GM12878 (cell line): ENCODE measurements around the gene COL4A5. TPM values are rescaled to one million over a fixed set of nuclear protein-coding genes. Genes with fewer than 3 reads are reported as not detected.

Source experiments
- ATAC-seq: fragments of 200-7000 bp; cut with Tn5 transposase; 3 replicates; pipeline ENCODE4 v1.9.1; 2020; ENCODE audit warnings: mild to moderate bottlenecking, moderate library complexity
- BruUV-seq: library from RNA; stranded (reverse); fragments of 400-500 nt; replicated peaks from 2 replicates; lab custom pipeline; 2021; lab: Mats Ljungman, UMichigan
- CTCF ChIA-PET: fragments of 300-600 bp; sonication (Branson Sonifier 250); formaldehyde crosslinking; extraction: SDS; loops from one replicate; lab custom pipeline; 2021; ENCODE audit warnings: inconsistent platforms; lab: Yijun Ruan, JAX
- POLR2A ChIA-PET: fragments of 350-600 bp; formaldehyde crosslinking; extraction: SDS; loops from one replicate; lab custom pipeline; 2021; ENCODE audit warnings: inconsistent platforms; lab: Charles Lee
- RAD21 ChIA-PET: fragments of 300-600 bp; sonication (Branson Sonifier 250); formaldehyde crosslinking; loops from one replicate; lab custom pipeline; 2023; ENCODE audit warnings: antibody characterized with exemption; ENCODE audit not compliant: unreplicated experiment; lab: Charles Lee
- SMC1A ChIA-PET: fragments of 300-600 bp; sonication (Branson Sonifier 250); formaldehyde crosslinking; loops from one replicate; lab custom pipeline; 2023; ENCODE audit not compliant: unreplicated experiment, uncharacterized antibody; lab: Charles Lee
- DNase-seq: peaks from one replicate; pipeline ENCODE4 v3.0.0-alpha.2; 2011; ENCODE audit warnings: low read depth, low spot score
- FAIRE-seq: peaks from 3 replicates; lab custom pipeline; 2011; peaks lifted over from hg19 to GRCh38; lab: Jason Lieb, UNC
- H2AFZ ChIP-seq: 2 replicates; pipeline ENCODE4 v1.6.0; 2011; ENCODE audit warnings: low read depth, low read length, control low read depth; ENCODE audit not compliant: control insufficient read depth
- H3K27ac ChIP-seq: 2 replicates; pipeline ENCODE4 v1.5.1; 2011; ENCODE audit warnings: control low read depth; ENCODE audit not compliant: control insufficient read depth, insufficient read depth
- H3K27me3 ChIP-seq, 2 experiments: replicated peaks in 1 of 2; 2 replicates each; pipeline versions ENCODE4 v1.6.0 to v1.6.1; 2011; ENCODE audit warnings: low read length in 1 of 2; ENCODE audit not compliant: control insufficient read depth in 2 of 2, insufficient read depth in 2 of 2
- H3K36me3 ChIP-seq, 2 experiments: 2 replicates each; pipeline ENCODE4 v1.5.1; 2011; ENCODE audit warnings: low read length in 1 of 2; ENCODE audit not compliant: control insufficient read depth in 2 of 2, insufficient read depth in 2 of 2
- H3K4me1 ChIP-seq: 2 replicates; pipeline ENCODE4 v1.6.1; 2011; ENCODE audit warnings: mild to moderate bottlenecking, low read length, moderate library complexity, mixed read lengths; ENCODE audit not compliant: control insufficient read depth, insufficient read depth
- H3K4me2 ChIP-seq: 2 replicates; pipeline ENCODE4 v1.6.0; 2011; ENCODE audit warnings: control low read depth; ENCODE audit not compliant: control insufficient read depth, insufficient read depth
- H3K4me3 ChIP-seq: fragments of 200-600 bp; sonication (generic); 2 replicates; pipeline ENCODE4 v1.5.1; 2016
- H3K79me2 ChIP-seq: 2 replicates; pipeline ENCODE4 v1.6.0; 2011; ENCODE audit warnings: low read length; ENCODE audit not compliant: control insufficient read depth, insufficient read depth
- H3K9ac ChIP-seq: 2 replicates; pipeline ENCODE4 v1.8.0; 2011; ENCODE audit warnings: low read length, control low read depth, mixed read lengths; ENCODE audit not compliant: control insufficient read depth, insufficient read depth
- H3K9me3 ChIP-seq: replicated peaks from 3 replicates; pipeline ENCODE4 v1.5.1; 2011; ENCODE audit warnings: mild to moderate bottlenecking, low read length; ENCODE audit not compliant: control insufficient read depth, insufficient read depth
- H4K20me1 ChIP-seq: 2 replicates; pipeline ENCODE4 v1.6.0; 2011; ENCODE audit not compliant: control insufficient read depth, insufficient read depth
- BCL11A ChIP-seq: IDR thresholded peaks from 2 replicates; pipeline ENCODE4 v1.6.1; 2011; ENCODE audit warnings: low read depth, low read length
- CBFB ChIP-seq: IDR thresholded peaks from 2 replicates; pipeline ENCODE4 v1.6.1; 2016; ENCODE audit warnings: antibody characterized with exemption, low read depth
- CEBPZ ChIP-seq: fragments of 150-350 bp; IDR thresholded peaks from 2 replicates; pipeline ENCODE4 v1.6.1; 2016; ENCODE audit warnings: low read depth, low read length
- DPF2 ChIP-seq: fragments of 450-650 bp; IDR thresholded peaks from 2 replicates; pipeline ENCODE4 v1.6.1; 2017; ENCODE audit warnings: mild to moderate bottlenecking
- EZH2 ChIP-seq: IDR thresholded peaks from 2 replicates; pipeline ENCODE4 v1.6.1; 2012; ENCODE audit warnings: low read depth, mild to moderate bottlenecking, control low read depth, inconsistent platforms, low read length, borderline replicate concordance; ENCODE audit not compliant: control insufficient read depth
- IRF3 ChIP-seq: fragments of 450-650 bp; IDR thresholded peaks from 2 replicates; pipeline ENCODE4 v1.6.1; 2014; ENCODE audit warnings: mild to moderate bottlenecking
- JUNB ChIP-seq: IDR thresholded peaks from 2 replicates; pipeline ENCODE4 v1.6.1; 2016; ENCODE audit warnings: antibody characterized with exemption, mild to moderate bottlenecking
- MEF2A ChIP-seq: IDR thresholded peaks from 2 replicates; pipeline ENCODE4 v1.6.1; 2011; ENCODE audit warnings: low read depth, mild to moderate bottlenecking, low read length, moderate library complexity; ENCODE audit not compliant: insufficient read depth
- MEF2B ChIP-seq: fragments of 450-650 bp; IDR thresholded peaks from 2 replicates; pipeline ENCODE4 v1.6.1; 2018; ENCODE audit warnings: mild to moderate bottlenecking, moderate library complexity; ENCODE audit not compliant: partially characterized antibody, poor library complexity, severe bottlenecking
- MTA2 ChIP-seq: fragments of 450-650 bp; IDR thresholded peaks from 2 replicates; pipeline ENCODE4 v1.6.1; 2016; ENCODE audit warnings: low read depth, mild to moderate bottlenecking, moderate library complexity
- NFYB ChIP-seq: IDR thresholded peaks from 2 replicates; pipeline ENCODE4 v1.6.1; 2011; ENCODE audit warnings: low read depth, mild to moderate bottlenecking, low read length, improper control_type of control experiment, moderate library complexity; ENCODE audit not compliant: insufficient read depth
- POLR2AphosphoS2 ChIP-seq: IDR thresholded peaks from 2 replicates; pipeline ENCODE4 v1.6.1; 2011; ENCODE audit warnings: low read depth, mild to moderate bottlenecking, low read length, improper control_type of control experiment, moderate library complexity
- SIX5 ChIP-seq: IDR thresholded peaks from 2 replicates; pipeline ENCODE4 v1.6.1; 2011; ENCODE audit warnings: mild to moderate bottlenecking, low read depth, low read length, moderate library complexity; ENCODE audit not compliant: severe bottlenecking
- SPI1 ChIP-seq: IDR thresholded peaks from 2 replicates; pipeline ENCODE4 v1.6.1; 2011; ENCODE audit warnings: low read depth, mild to moderate bottlenecking, low read length, moderate library complexity, borderline replicate concordance; ENCODE audit not compliant: insufficient read depth
- WGBS: methylation state at CpG from one replicate; pipeline ENCODE4 v1.1.6; 2016; ENCODE audit warnings: low lambda C conversion rate; ENCODE audit not compliant: insufficient replicate concordance, insufficient coverage; ENCODE audit errors: missing lambda C conversion rate; 5-methylcytosine and 5-hydroxymethylcytosine counted together
- in situ Hi-C: fragments of 300-500 bp; cut with MboI; formaldehyde crosslinking; loops from 9 replicates; pipeline ENCODE4 v1.14.3; 2018; ENCODE audit warnings: mixed read lengths
- intact Hi-C: fragments of 100-400 bp; cut with micrococcal nuclease; formaldehyde crosslinking; loops from one replicate; pipeline ENCODE4 v1.14.2; 2022; ENCODE audit not compliant: unreplicated experiment
- polyA plus RNA-seq, 11 experiments: library from polyadenylated mRNA; depleted of rRNA in 4 of 11; unstranded in 6 of 11; stranded (reverse) in 5 of 11; fragments of >200 nt; fragmentation: Nextera tagmentation in 4 of 11; fragmentation: Illumina TruSeq in 1 of 11; extraction: Ambion mirVana in 4 of 11; extraction: Trizol in 1 of 11; gene quantifications; 1 replicate in 1 of 11; 2 replicates in 10 of 11; pipeline versions ENCODE4 v1.2.1 to v1.2.3, GENCODE V29; 2011 to 2016; ENCODE audit warnings: inconsistent platforms in 2 of 11, missing spikeins in 2 of 11, low read depth in 1 of 11
- total RNA-seq, 4 experiments: library from RNA; depleted of rRNA in 3 of 4; stranded (reverse); fragments of >200 nt in 3 of 4; fragmentation: Illumina TruSeq in 1 of 4; extraction: Trizol in 1 of 4; gene quantifications; 2 replicates each; pipeline versions ENCODE4 v1.2.1 to v1.2.3, GENCODE V29; 2013 to 2021
- TF ChIP-seq, protein P1 (sequence below): fragments of 450-650 bp; IDR thresholded peaks from 2 replicates; pipeline ENCODE4 v1.6.1; 2017; ENCODE audit warnings: mild to moderate bottlenecking

COL4A5 gene
- total and polyA plus RNA-seq, 10 of the 15 experiments (the other 5 are each of a cell fraction or from before 2014, with no cell fraction given), result 0.13 to 2.8 (median 0.38) TPM; not detected in 1

GRCh38 chrX:108396986-108397385, 42.7 kb upstream of the COL4A5 start (continued):
- TF ChIP-seq, protein P1, sequence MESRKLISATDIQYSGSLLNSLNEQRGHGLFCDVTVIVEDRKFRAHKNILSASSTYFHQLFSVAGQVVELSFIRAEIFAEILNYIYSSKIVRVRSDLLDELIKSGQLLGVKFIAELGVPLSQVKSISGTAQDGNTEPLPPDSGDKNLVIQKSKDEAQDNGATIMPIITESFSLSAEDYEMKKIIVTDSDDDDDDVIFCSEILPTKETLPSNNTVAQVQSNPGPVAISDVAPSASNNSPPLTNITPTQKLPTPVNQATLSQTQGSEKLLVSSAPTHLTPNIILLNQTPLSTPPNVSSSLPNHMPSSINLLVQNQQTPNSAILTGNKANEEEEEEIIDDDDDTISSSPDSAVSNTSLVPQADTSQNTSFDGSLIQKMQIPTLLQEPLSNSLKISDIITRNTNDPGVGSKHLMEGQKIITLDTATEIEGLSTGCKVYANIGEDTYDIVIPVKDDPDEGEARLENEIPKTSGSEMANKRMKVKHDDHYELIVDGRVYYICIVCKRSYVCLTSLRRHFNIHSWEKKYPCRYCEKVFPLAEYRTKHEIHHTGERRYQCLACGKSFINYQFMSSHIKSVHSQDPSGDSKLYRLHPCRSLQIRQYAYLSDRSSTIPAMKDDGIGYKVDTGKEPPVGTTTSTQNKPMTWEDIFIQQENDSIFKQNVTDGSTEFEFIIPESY, result no peak
- TF ChIP-seq IRF3, result no peak
- no peak for TF ChIP-seq SIX5
- TF ChIP-seq NFYB, result no peak
- TF ChIP-seq CBFB, result no peak
- no peak for TF ChIP-seq SPI1

DNA sequence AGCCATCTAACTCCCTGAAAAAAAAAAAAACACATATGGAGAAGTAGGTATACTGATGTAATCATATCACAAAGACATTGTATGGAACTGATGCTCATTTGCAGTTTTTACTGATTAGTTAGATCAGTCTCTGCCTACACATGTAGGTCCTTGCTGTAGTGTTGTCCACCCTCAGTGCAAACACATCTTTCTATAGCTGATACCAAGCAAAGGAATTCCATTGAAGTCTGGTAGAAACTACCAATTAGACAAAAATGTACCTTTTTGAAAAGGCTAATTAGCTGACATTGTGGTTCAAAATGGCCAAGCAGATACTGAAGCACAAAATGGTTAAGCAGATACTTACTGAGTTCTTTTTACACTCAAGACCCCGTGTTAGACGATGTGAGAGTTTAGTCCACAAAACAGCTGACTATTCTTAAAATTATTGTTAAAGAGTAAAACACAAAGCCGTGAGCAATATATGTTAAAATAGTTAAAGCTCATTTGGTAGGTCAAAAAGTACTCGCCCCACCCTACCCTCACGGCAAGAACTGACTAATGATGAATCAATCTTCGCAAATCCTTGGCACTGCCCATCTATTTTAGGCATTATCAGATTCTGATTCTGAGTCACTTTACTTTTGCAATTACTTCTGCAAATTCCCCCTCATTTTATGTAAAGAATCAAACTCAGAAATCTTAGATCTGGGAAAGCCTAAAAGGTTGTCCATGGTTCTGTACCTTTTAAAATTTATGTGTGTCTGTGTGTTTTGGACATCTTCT, 41.8 kb upstream of the COL4A5 start:
- no peaks in the 10 kb centered on the region for H4K20me1 ChIP-seq
- H3K4me3 ChIP-seq, result no peak overlapping the region
- FAIRE-seq (peak; percentile 44), ATAC-seq (peak; percentile 80), DNase-seq (no peak)
- in situ Hi-C loops, result no loop called here
- POLR2A ChIA-PET, result interaction anchor here (0.5 kb wide), 1 partner anchor 1341 kb away, joined by 3 read pairs; no protein-coding TSS in a partner anchor
- CTCF ChIA-PET, result interaction anchor here (0.8 kb wide), 1 partner anchor 22 kb away, joined by 3 read pairs; no protein-coding TSS in a partner anchor
- SMC1A ChIA-PET, result interaction anchor here (0.7 kb wide), 1 partner anchor 19 kb away, joined by 3 read pairs; no protein-coding TSS in a partner anchor
- RAD21 ChIA-PET, result interaction anchor here (0.9 kb wide), 1 partner anchor 826 kb away, joined by 4 read pairs; no protein-coding TSS in a partner anchor
- H3K9ac ChIP-seq, result no peak overlapping the region
- H3K9me3 ChIP-seq, result no peaks in the 10 kb centered on the region
- 2% methylated on average over 6 of the region's 6 CpGs for WGBS
- intact Hi-C loops, result no loop called here
- no peaks in the 10 kb centered on the region for H3K27me3 ChIP-seq
- H3K79me2 ChIP-seq, result no peaks in the 10 kb centered on the region
- no peak overlapping the region for H2AFZ ChIP-seq
- no peak overlapping the region for H3K4me2 ChIP-seq
- no peaks in the 10 kb centered on the region for H3K36me3 ChIP-seq
- no TSS peak for BruUV-seq
- no peaks in the 10 kb centered on the region for H3K4me1 ChIP-seq
- no peak overlapping the region for H3K27ac ChIP-seq
- TF ChIP-seq DPF2 (peak; percentile 51; the same call in 1 of the 2 replicates), MEF2A (peak; percentile 52; the same call in 1 of the 2 replicates), MEF2B (peak; percentile 51), CEBPZ (no peak), EZH2 (no peak), JUNB (peak; percentile 85), BCL11A (peak; percentile 56), POLR2AphosphoS2 (no peak), MTA2 (peak; percentile 63)
